Stomach (tissue), 4 donors: ENCODE data around the gene GLT8D2.

Source experiments
- POLR2A ChIP-seq, 4 donors: fragments of 450-650 bp; IDR thresholded peaks; one replicate each; pipeline ENCODE4 v1.6.1; 2016; ENCODE audit warnings: antibody characterized with exemption in 4 of 4, control low read depth in 2 of 4, mild to moderate bottlenecking in 1 of 4, moderate library complexity in 1 of 4
- POLR2AphosphoS5 ChIP-seq, 3 donors: sonication (generic); formaldehyde crosslinking; IDR thresholded peaks; one replicate each; pipeline ENCODE4 v1.6.1; 2016; ENCODE audit warnings: antibody characterized with exemption in 3 of 3
- TF ChIP-seq, protein P1 (sequence below), 7 experiments: fragments of 450-650 bp in 4 of 7; fragments of 200-600 bp in 3 of 7; sonication (generic) in 3 of 7; IDR thresholded peaks; one replicate each; pipeline ENCODE4 v1.5.1; 2016 to 2019; ENCODE audit warnings: antibody characterized with exemption in 7 of 7, control low read depth in 2 of 7, mild to moderate bottlenecking in 1 of 7

DNA sequence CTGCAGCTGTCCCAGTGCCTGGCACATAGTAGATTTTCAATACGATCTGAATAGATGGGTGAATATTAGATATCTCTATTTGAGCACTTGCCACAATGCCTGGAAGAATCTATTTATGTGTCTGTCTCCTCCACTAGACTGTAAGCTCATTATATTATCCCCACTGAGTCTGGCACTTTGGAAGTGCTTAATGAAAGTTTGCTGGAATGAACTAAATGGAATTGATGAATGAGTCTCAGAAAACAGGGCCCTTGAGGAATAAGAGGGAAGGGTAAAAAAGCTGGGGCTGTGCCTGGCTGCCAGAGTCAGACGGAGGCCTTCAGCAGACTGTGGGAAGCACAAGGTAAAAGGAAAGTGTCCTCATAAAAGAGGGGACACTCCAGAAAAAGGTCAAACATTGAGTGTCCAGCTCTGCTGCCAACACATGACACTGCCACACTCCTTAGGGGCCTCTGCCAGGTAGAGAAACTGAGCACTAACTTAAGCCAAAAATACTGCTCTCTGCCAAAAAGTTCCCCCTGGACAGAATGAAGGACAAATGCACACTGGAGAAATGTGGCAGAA, 39.3 kb downstream of the GLT8D2 start:
- TF ChIP-seq, protein P1, sequence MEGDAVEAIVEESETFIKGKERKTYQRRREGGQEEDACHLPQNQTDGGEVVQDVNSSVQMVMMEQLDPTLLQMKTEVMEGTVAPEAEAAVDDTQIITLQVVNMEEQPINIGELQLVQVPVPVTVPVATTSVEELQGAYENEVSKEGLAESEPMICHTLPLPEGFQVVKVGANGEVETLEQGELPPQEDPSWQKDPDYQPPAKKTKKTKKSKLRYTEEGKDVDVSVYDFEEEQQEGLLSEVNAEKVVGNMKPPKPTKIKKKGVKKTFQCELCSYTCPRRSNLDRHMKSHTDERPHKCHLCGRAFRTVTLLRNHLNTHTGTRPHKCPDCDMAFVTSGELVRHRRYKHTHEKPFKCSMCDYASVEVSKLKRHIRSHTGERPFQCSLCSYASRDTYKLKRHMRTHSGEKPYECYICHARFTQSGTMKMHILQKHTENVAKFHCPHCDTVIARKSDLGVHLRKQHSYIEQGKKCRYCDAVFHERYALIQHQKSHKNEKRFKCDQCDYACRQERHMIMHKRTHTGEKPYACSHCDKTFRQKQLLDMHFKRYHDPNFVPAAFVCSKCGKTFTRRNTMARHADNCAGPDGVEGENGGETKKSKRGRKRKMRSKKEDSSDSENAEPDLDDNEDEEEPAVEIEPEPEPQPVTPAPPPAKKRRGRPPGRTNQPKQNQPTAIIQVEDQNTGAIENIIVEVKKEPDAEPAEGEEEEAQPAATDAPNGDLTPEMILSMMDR (IDR thresholded peaks at IDR 0.05), result no peak
- no peak for TF ChIP-seq POLR2AphosphoS5 (IDR thresholded peaks at IDR 0.05)
- no peak for TF ChIP-seq POLR2A (IDR thresholded peaks at IDR 0.05)
